ENCODE results near the gene DDN. TPM values are rescaled to one million over a fixed set of nuclear protein-coding genes. Genes with fewer than 3 reads are reported as not detected.

DDN gene
- total RNA-seq, 2 donors from 2014 or later: 0.66 TPM; not detected in 1

DNA sequence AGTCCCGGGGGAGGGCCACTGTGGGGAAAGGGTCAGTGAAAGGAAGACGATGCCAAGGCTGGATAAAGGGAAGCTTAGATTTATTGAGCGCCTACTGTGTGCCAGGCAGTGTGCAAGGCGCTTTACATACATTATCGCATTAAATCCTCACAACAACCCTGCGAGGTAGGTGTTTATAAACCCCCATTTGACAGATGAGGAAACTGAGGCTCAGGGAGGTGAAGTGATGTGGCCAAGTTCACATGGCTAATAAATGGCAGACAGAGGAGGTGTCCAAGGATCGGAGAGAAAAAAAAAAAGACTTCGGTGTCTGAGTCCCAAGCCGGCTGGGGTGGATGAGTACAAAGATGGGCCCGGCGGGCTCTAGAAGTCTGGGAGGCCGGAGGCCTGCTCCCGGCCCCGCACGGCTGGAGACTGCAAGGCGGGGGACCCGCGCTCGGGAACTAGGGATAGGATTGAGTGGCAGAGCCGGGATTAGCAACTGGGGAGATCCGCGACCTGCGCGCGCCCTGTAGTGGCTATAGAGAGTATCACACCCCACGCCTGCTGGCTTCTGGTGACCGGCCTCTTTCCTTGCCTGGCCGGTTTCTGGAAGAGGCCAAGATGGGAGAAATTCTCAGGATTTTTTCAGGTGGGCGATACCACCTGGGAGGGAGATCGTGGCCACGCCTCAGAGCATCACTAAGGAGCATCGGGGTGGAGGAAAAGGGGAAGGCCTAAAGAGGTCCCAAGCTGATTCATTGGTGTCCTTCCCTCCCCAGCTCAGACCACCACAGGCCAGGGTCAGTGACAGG lies 3.9 kb downstream of the DDN start:
- no peak overlapping the region for H3K4me3 ChIP-seq
- DNase-seq: peak; percentile 85 to 88 (median 86)
- intact Hi-C loops (cut with DNase I): no loop called here
- peak; percentile 91 for ATAC-seq
- TF ChIP-seq POLR2A (IDR thresholded peaks at IDR 0.05): no peak
- TF ChIP-seq, protein P1, sequence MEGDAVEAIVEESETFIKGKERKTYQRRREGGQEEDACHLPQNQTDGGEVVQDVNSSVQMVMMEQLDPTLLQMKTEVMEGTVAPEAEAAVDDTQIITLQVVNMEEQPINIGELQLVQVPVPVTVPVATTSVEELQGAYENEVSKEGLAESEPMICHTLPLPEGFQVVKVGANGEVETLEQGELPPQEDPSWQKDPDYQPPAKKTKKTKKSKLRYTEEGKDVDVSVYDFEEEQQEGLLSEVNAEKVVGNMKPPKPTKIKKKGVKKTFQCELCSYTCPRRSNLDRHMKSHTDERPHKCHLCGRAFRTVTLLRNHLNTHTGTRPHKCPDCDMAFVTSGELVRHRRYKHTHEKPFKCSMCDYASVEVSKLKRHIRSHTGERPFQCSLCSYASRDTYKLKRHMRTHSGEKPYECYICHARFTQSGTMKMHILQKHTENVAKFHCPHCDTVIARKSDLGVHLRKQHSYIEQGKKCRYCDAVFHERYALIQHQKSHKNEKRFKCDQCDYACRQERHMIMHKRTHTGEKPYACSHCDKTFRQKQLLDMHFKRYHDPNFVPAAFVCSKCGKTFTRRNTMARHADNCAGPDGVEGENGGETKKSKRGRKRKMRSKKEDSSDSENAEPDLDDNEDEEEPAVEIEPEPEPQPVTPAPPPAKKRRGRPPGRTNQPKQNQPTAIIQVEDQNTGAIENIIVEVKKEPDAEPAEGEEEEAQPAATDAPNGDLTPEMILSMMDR (IDR thresholded peaks at IDR 0.05): peak; percentile 65 to 87 (median 84)
- no peaks in the 10 kb centered on the region for H3K27me3 ChIP-seq
- WGBS, 2 donors: 4 to 6% methylated on average over 17 to 32 of the region's 32 CpGs
- H3K27ac ChIP-seq: no peak overlapping the region
- H3K9me3 ChIP-seq: no peaks in the 10 kb centered on the region
- H3K4me1 ChIP-seq: peaks cover 37% of the 10 kb centered on the region
- no peaks in the 10 kb centered on the region for H3K36me3 ChIP-seq (replicated peaks in 1 of 2; ENCODE audit: insufficient read depth in 1 of 2, low read depth in 2 of 2)

DNA sequence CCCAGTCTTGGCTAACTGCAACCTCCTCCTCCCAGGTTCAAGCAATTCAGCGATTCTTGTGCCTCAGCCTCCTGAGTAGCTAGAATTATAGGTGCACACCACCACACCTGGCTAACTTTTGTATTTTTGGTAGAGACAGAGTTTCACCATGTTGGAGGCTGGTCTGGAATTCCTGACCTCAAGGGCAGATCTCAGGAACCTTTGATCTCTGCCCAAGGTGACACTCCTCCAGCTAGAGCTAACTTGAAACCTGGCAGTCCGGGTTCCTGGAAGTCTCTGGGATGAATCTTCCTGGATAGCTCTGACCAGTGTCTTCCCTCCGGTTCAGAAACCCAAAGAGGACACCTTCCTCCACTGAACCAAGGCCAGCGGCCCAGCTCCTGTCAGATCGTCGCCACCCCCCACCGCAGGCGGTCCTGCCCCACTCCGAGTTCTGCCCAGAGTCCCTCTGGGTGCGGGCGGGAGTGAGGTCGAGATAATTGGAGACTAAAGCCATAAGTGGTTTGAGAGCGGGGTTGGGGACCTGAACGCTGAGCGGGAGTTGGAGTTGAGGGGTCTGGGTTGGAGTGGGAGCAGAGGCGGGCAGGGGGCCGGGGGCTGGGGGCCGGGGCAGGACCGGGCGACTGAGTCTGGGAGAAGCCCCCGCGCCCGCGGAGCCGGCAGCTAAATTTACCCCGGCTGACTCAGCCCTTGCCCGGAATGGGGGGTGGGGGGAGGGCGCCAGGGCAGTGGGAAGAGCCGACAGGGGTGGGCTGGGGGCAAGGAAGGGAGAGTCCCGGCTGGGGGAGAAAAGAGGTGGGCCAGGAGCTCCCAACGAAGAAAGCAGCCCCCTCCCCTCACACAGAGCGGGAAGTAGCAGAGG lies 4.7 kb downstream of the DDN start:
- H3K36me3 ChIP-seq (replicated peaks in 1 of 2; ENCODE audit: insufficient read depth in 1 of 2, low read depth in 2 of 2): no peaks in the 10 kb centered on the region
- intact Hi-C loops (cut with DNase I): no loop called here
- H3K4me1 ChIP-seq: peaks cover 30% of the 10 kb centered on the region
- H3K27ac ChIP-seq: no peak overlapping the region
- no peak for TF ChIP-seq POLR2A (IDR thresholded peaks at IDR 0.05)
- TF ChIP-seq, protein P1 (IDR thresholded peaks at IDR 0.05): no peak
- DNase-seq (no peak), ATAC-seq (no peak)
- no peaks in the 10 kb centered on the region for H3K27me3 ChIP-seq
- no peaks in the 10 kb centered on the region for H3K9me3 ChIP-seq
- WGBS, 2 donors: 25 to 31% methylated on average over 26 to 32 of the region's 32 CpGs
- H3K4me3 ChIP-seq: no peak overlapping the region

DNA sequence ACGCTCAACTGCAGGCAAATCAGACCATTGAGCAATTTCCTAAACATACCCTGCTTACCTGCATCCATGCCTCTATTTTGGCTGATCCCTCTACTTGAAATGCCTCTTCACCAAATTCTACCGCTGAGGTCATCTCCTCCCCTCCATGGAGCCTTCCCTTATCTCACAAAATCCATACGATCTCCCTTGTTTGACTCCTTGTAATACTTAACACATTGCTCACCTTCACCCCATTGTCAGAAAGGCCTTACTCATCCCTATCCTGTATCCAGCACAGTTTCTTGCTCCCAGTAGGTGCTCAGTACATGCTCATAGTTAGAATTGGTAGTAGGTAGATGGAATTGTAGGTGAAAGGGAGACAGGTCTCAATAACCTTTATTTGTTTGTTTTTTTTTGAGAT lies 5.4 kb downstream of the DDN start:
- ATAC-seq: no peak
- peaks cover 25% of the 10 kb centered on the region for H3K4me1 ChIP-seq
- 70 to 76% methylated on average over 3 of the region's 3 CpGs for WGBS, 2 donors
- no peak for DNase-seq
- no peaks in the 10 kb centered on the region for H3K36me3 ChIP-seq (replicated peaks in 1 of 2; ENCODE audit: insufficient read depth in 1 of 2, low read depth in 2 of 2)
- TF ChIP-seq, protein P1 (IDR thresholded peaks at IDR 0.05): no peak
- no peak for TF ChIP-seq POLR2A (IDR thresholded peaks at IDR 0.05)
- no peak overlapping the region for H3K4me3 ChIP-seq
- H3K27me3 ChIP-seq: no peaks in the 10 kb centered on the region
- H3K27ac ChIP-seq: no peak overlapping the region
- no peaks in the 10 kb centered on the region for H3K9me3 ChIP-seq
- intact Hi-C loops (cut with DNase I): no loop called here

DNA sequence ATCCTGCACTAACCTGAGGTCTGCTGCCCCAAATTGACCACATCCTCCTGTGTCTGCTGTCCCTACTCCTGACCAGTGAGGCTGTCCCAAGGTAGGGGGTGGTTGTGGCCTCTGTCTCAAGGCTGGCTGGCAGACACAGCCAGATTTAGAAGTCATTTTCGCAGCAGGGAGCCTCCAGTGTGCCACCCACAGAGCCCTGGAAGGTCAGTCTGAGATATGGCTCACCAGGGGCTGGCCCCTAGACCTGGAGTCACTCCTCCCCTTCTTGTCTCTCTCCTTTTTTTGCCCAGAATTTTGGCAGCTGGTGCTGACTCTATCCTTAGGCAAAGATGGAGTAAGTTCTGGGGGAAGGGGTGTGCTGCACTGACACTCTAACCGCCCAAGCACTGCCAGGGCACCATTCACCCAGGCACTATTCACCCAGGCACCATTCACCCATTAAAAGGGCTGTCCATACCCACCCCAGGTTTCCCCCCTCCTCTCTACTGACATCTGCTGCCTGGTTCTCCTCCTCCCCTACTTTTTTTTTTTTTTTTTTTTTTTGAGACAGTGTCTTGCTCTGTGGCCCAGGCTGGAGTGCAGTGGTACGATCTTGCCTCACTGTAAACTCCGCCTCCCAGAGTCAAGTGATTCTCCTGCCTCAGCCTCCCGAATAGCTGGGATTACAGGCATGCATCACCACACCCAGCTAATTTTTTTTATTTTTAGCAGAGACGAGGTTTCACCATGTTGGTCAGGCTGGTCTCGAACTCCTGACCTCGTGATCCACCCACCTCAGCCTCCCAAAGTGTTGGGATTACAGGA lies 7.7 kb downstream of the DDN start:
- no peak overlapping the region for H3K27ac ChIP-seq
- H3K4me1 ChIP-seq: peaks cover 5% of the 10 kb centered on the region
- no peaks in the 10 kb centered on the region for H3K36me3 ChIP-seq (replicated peaks in 1 of 2; ENCODE audit: insufficient read depth in 1 of 2, low read depth in 2 of 2)
- intact Hi-C loops (cut with DNase I): no loop called here
- no peak for TF ChIP-seq POLR2A (IDR thresholded peaks at IDR 0.05)
- TF ChIP-seq, protein P1 (IDR thresholded peaks at IDR 0.05): no peak
- ATAC-seq (no peak), DNase-seq (no peak)
- no peaks in the 10 kb centered on the region for H3K9me3 ChIP-seq
- no peak overlapping the region for H3K4me3 ChIP-seq
- no peaks in the 10 kb centered on the region for H3K27me3 ChIP-seq
- WGBS, 2 donors: 64% methylated on average over 8 of the region's 8 CpGs

Data from body of pancreas (tissue), 4 donors.